BE2C (cell line): ENCODE measurements around the gene C1QB.

Source experiments
- DNase-seq: peaks from one replicate; pipeline ENCODE4 v3.0.0-alpha.2; 2020
- H3K27me3 ChIP-seq: fragments of 250-450 bp; sonication (Bioruptor Pico); 2 replicates; pipeline ENCODE4 v1.5.1; 2020; ENCODE audit warnings: mild to moderate bottlenecking
- H3K36me3 ChIP-seq: fragments of 250-450 bp; sonication (Bioruptor Pico); 2 replicates; pipeline ENCODE4 v1.5.1; 2020; ENCODE audit warnings: mild to moderate bottlenecking
- H3K4me1 ChIP-seq: fragments of 250-450 bp; sonication (Bioruptor Pico); 2 replicates; pipeline ENCODE4 v1.5.1; 2020
- H3K4me3 ChIP-seq: 2 replicates; pipeline ENCODE4 v1.5.1; 2011; ENCODE audit warnings: low read depth, low read length
- H3K9me3 ChIP-seq: fragments of 250-450 bp; sonication (Bioruptor Pico); 2 replicates; pipeline ENCODE4 v1.5.1; 2020
- CTCF ChIP-seq: IDR thresholded peaks from 2 replicates; pipeline ENCODE4 v1.5.1; 2012; ENCODE audit warnings: mild to moderate bottlenecking, low read depth, low read length

The C1QB gene

DNA sequence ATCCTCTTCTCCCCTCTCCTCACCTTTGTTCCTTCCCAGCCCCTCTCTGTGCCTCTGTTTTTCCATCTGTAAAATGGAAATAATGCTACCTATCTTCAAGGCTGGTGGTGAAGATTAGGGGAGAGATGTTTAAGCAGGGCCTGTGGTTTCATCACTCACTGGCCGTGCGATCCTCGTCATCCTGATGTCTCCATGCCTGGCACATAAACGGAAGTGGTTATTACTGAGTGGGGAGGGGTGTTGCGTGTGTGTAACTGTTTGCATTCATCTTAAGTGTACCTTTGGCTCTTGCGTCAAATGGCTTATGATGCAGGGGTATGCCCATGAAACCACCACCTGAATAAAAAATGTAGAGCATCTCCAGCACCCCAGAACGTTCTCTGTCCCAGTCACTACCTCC, 33.8 kb upstream of the C1QB start:
- TF ChIP-seq CTCF: no peak
- Histone ChIP-seq H3K27me3 (no peaks in the 10 kb centered on the region), H3K4me1 (no peaks in the 10 kb centered on the region), H3K9me3 (no peaks in the 10 kb centered on the region), H3K36me3 (no peaks in the 10 kb centered on the region), H3K4me3 (no peak overlapping the region)
- no peak for DNase-seq

GRCh38 chr1:22619798-22620197, 33.2 kb upstream of the C1QB start:
- TF ChIP-seq CTCF: no peak
- no peaks in the 10 kb centered on the region for H3K4me1 ChIP-seq
- H3K9me3 ChIP-seq: no peaks in the 10 kb centered on the region
- DNase-seq: no peak
- H3K4me3 ChIP-seq: no peak overlapping the region
- H3K36me3 ChIP-seq: no peaks in the 10 kb centered on the region
- no peaks in the 10 kb centered on the region for H3K27me3 ChIP-seq

DNA sequence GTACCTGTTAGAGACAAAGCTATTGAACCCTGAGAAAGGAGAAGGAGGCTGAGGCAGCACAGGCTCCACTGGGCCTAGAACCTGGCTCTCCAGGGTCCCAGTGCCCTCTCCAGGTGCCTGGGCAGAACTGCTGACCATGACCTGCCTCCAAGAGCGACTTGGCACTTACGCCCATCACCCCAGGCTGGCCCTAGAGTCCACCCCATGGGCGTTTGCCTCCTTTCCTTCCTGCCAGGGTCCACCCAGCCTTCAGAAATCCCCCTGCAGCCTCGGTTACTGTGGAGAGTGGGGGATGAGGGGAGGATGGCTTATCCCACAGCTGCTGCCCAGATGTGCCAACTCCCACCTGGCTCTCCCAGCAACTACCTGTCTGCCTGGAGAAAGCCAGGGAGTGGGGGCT, 31.3 kb upstream of the C1QB start:
- DNase-seq: no peak
- no peaks in the 10 kb centered on the region for H3K36me3 ChIP-seq
- H3K4me1 ChIP-seq: no peaks in the 10 kb centered on the region
- no peak for TF ChIP-seq CTCF
- H3K27me3 ChIP-seq: no peaks in the 10 kb centered on the region
- H3K9me3 ChIP-seq: no peaks in the 10 kb centered on the region
- no peak overlapping the region for H3K4me3 ChIP-seq

- H3K36me3 ChIP-seq: no peaks in the 10 kb centered on the region
- no peak for TF ChIP-seq CTCF
- DNase-seq: no peak
- H3K9me3 ChIP-seq: no peaks in the 10 kb centered on the region
- H3K4me3 ChIP-seq: no peak overlapping the region
- H3K4me1 ChIP-seq: no peaks in the 10 kb centered on the region
- no peaks in the 10 kb centered on the region for H3K27me3 ChIP-seq
Measured at GRCh38 chr1:22625262-22625925, 27.6 kb upstream of the C1QB start.

DNA sequence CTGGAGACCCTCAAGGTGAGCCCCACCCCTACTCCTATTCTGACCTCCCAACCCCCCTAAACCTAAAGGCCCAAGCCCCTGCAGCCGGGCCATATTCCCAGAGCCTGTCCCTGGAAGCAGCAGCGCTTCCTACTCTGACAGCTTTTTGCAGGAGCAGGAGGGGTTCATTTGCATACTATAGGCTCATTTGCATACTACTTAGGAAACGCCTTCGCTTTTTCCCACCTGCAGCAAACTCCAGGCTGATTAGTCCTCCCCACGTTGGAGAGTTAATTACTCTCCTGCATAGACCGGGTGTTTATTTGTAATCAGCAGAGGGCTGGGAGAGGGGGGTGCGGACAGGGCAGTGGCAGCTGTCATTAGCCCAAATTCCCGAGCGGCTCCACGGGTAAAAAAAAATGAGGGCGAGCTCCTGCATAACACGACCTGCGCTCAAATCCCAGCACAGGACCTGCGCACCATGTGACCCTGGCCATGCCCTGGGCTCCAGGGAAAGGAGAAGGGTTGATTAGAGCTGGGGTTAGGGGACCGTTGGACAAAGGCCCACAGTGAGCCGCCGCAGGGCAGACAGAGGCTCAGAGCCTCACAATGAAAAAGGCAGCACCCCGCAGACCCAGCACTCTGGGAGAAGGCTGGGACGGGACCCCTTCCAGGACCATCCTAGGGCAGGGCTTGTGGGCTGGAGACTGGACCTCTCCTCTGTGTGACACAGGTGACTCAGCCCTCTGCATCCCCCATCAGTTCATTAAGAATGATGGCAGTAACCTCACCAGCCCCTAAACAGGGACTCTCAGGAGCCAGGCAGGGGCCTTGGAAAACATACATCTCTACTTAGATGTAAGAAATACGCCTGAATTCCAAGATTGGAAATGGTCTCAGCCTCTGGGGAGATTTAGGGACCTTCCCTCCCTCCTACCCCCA, 26.5 kb upstream of the C1QB start:
- Histone ChIP-seq H3K4me3 (no peak overlapping the region), H3K4me1 (no peaks in the 10 kb centered on the region), H3K36me3 (no peaks in the 10 kb centered on the region), H3K27me3 (no peaks in the 10 kb centered on the region), H3K9me3 (no peaks in the 10 kb centered on the region)
- no peak for TF ChIP-seq CTCF
- DNase-seq: no peak

- no peak for DNase-seq
- H3K4me1 ChIP-seq: no peaks in the 10 kb centered on the region
- no peak overlapping the region for H3K4me3 ChIP-seq
- no peaks in the 10 kb centered on the region for H3K36me3 ChIP-seq
- H3K9me3 ChIP-seq: no peaks in the 10 kb centered on the region
- H3K27me3 ChIP-seq: no peaks in the 10 kb centered on the region
- no peak for TF ChIP-seq CTCF
Measured at GRCh38 chr1:22627331-22627730, 25.7 kb upstream of the C1QB start.
